Lung (tissue), 12 donors: ENCODE data around the gene DDX41. TPM values are rescaled to one million over a fixed set of nuclear protein-coding genes. Genes with fewer than 3 reads are reported as not detected.
A peak's percentile ranks its signal among the peaks of the same experiment; 100 is the strongest.

Experiments used
- ATAC-seq: fragments of 200-7000 bp; cut with Tn5 transposase; one replicate; pipeline ENCODE4 v1.9.1; 2020; ENCODE audit warnings: moderate number of reproducible peaks; ENCODE audit not compliant: insufficient read depth, low FRiP score
- DNase-seq, 3 donors: peaks; one replicate each; pipeline ENCODE4 v3.0.0-alpha.2; 2013 to 2017
- H3K27ac ChIP-seq, 2 donors: one replicate each; pipeline ENCODE4 v1.5.1; 2013; ENCODE audit warnings: mild to moderate bottlenecking in 2 of 2, moderate library complexity in 2 of 2, control low read depth in 1 of 2, inconsistent platforms in 1 of 2, low read depth in 1 of 2, low read length in 1 of 2
- H3K27me3 ChIP-seq, 3 donors: one replicate each; pipeline ENCODE4 v1.5.1; 2013; ENCODE audit warnings: low read length in 2 of 3; ENCODE audit not compliant: control insufficient read depth in 3 of 3, insufficient read depth in 3 of 3
- H3K36me3 ChIP-seq, 4 donors: one replicate each; pipeline ENCODE4 v1.5.1; 2013; ENCODE audit warnings: low read length in 4 of 4, mild to moderate bottlenecking in 1 of 4, moderate library complexity in 1 of 4; ENCODE audit not compliant: control insufficient read depth in 4 of 4, insufficient read depth in 4 of 4
- H3K4me1 ChIP-seq, 5 donors: one replicate each; pipeline ENCODE4 v1.5.1; 2013; ENCODE audit warnings: low read length in 5 of 5, mild to moderate bottlenecking in 2 of 5, moderate library complexity in 1 of 5; ENCODE audit not compliant: control insufficient read depth in 5 of 5, insufficient read depth in 5 of 5
- H3K4me3 ChIP-seq: one replicate; pipeline ENCODE4 v1.5.1; 2013; ENCODE audit warnings: mild to moderate bottlenecking, control low read depth, moderate library complexity
- H3K9ac ChIP-seq, 2 donors: one replicate each; pipeline ENCODE4 v1.5.1; 2013; ENCODE audit warnings: low read length in 2 of 2, control low read depth in 1 of 2; ENCODE audit not compliant: insufficient read depth in 1 of 2
- H3K9me3 ChIP-seq, 4 donors: one replicate each; pipeline ENCODE4 v1.5.1; 2013; ENCODE audit warnings: low read length in 3 of 4, mild to moderate bottlenecking in 1 of 4, moderate library complexity in 1 of 4; ENCODE audit not compliant: control insufficient read depth in 4 of 4, insufficient read depth in 3 of 4
- WGBS, 2 donors: extraction: QIAGEN DNeasy Blood & Tissue Kit; methylation state at CpG; one replicate each; pipeline ENCODE4 v1.1.7; 2013; 5-methylcytosine and 5-hydroxymethylcytosine counted together
- polyA plus RNA-seq, 2 donors: library from polyadenylated mRNA; stranded (reverse); fragments of 200-250 nt; gene quantifications; one replicate each; pipeline ENCODE4 v1.2.1, GENCODE V29; 2013
- total RNA-seq, 2 donors: library from RNA; depleted of rRNA in 1 of 2; stranded (reverse); fragments of >200 nt in 1 of 2; gene quantifications; one replicate each; pipeline ENCODE4 v1.2.1, GENCODE V29; 2014 to 2021
- TF ChIP-seq, protein P1 (sequence below): IDR thresholded peaks from 2 replicates; pipeline ENCODE4 v1.5.1; 2012; ENCODE audit warnings: mild to moderate bottlenecking; ENCODE audit errors: control extremely low read depth, extremely low read depth
- donor health status: control.
- donor health status: control.
- donor health status: Bipolar disorder and iron deficiency.
- donor health status: healthy.
- donor health status: DM: yes; HTN: yes; CAD: no.

DDX41 gene
- total and polyA plus RNA-seq, 4 donors: 63.2 to 110 (median 73.6) TPM

DNA sequence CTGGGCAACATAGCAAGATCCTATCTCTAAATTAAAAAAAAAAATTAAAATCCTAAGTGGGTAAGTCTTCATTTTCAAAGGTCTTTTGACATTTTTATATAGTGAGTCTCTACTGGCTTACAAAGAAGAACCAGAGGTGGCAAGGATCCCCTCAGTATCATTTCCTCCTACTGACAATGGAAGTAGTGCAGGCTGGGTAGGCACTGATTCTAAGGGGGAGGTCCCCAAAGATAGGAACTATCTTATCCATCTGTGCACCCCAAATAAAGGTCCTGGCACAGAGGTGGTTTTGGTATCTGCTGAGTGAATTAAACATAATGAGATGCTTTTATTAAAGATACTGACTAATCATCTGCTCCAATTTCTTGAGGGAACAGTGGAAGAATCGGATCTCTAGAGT, 33.4 kb upstream of the DDX41 start:
- Histone ChIP-seq H3K27me3 (no peaks in the 10 kb centered on the region), H3K4me3 (no peak overlapping the region), H3K9me3 (no peaks in the 10 kb centered on the region), H3K9ac (no peak overlapping the region), H3K36me3 (peaks cover 0 to 22% (median 11%) of the 10 kb centered on the region in 4 donors), H3K27ac (no peak overlapping the region), H3K4me1 (peaks cover 13 to 30% (median 21%) of the 10 kb centered on the region in 5 donors)
- DNase-seq (no peak), ATAC-seq (no peak)
- TF ChIP-seq, protein P1, sequence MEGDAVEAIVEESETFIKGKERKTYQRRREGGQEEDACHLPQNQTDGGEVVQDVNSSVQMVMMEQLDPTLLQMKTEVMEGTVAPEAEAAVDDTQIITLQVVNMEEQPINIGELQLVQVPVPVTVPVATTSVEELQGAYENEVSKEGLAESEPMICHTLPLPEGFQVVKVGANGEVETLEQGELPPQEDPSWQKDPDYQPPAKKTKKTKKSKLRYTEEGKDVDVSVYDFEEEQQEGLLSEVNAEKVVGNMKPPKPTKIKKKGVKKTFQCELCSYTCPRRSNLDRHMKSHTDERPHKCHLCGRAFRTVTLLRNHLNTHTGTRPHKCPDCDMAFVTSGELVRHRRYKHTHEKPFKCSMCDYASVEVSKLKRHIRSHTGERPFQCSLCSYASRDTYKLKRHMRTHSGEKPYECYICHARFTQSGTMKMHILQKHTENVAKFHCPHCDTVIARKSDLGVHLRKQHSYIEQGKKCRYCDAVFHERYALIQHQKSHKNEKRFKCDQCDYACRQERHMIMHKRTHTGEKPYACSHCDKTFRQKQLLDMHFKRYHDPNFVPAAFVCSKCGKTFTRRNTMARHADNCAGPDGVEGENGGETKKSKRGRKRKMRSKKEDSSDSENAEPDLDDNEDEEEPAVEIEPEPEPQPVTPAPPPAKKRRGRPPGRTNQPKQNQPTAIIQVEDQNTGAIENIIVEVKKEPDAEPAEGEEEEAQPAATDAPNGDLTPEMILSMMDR: no peak
- WGBS, 2 donors: 93 to 100% methylated on average over 1 of the region's 1 CpG

DNA sequence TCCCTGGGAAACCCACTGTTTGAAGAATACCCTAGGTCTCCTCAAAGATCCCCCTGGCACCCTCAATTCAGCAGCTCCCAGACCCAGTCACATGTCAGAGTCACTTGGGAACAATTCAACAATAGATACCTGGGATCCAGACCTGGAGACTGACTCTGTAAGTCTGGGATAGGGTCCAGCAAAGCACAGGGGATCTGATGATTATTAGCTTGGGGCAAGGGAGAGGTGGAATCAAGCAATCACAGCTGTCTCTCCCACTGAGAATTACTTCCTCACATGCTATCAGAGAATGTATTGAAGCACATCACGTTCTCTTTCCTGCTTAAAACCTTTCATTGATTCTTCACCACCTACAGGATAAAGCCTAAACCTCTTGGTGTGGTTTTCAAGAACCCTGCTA, 31.7 kb upstream of the DDX41 start:
- Histone ChIP-seq H3K4me1 (peaks cover 13 to 25% (median 19%) of the 10 kb centered on the region in 5 donors), H3K36me3 (peaks cover 0 to 22% (median 12%) of the 10 kb centered on the region in 4 donors), H3K27ac (no peak overlapping the region), H3K27me3 (no peaks in the 10 kb centered on the region), H3K9ac (no peak overlapping the region), H3K4me3 (no peak overlapping the region), H3K9me3 (no peaks in the 10 kb centered on the region)
- 37 to 78% methylated on average over 1 of the region's 1 CpG for WGBS, 2 donors
- TF ChIP-seq, protein P1: no peak
- ATAC-seq (no peak), DNase-seq (no peak)

DNA sequence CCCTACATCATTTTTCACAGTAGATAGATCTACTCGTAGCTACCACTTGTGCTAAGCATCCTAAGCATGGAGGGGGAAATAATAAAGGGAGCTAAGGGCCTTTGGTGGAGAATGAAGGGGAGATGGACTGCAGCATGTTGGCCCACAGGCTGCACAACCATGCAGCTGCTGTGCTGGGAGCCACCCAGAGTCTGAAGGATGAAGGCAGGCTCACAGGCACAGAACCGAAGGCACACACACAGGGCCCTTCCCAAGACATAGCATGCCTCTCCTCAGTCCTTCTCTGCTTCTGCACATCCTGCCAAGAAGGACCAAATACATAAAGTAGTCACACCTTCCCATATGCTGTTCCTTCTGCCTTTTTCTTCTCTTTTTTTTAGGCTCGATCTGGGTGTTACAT, 31.0 kb upstream of the DDX41 start:
- WGBS, 2 donors: 57 to 77% methylated on average over 3 of the region's 3 CpGs
- ATAC-seq (no peak), DNase-seq (no peak)
- H3K36me3 ChIP-seq: peaks cover 0 to 20% (median 9%) of the 10 kb centered on the region in 4 donors
- H3K9me3 ChIP-seq: no peaks in the 10 kb centered on the region
- no peaks in the 10 kb centered on the region for H3K27me3 ChIP-seq
- no peak overlapping the region for H3K4me3 ChIP-seq
- TF ChIP-seq, protein P1: no peak
- peak overlapping the region in 1 of 2 donors; percentile 43 for H3K9ac ChIP-seq
- peaks cover 9 to 27% (median 18%) of the 10 kb centered on the region in 5 donors for H3K4me1 ChIP-seq
- no peak overlapping the region for H3K27ac ChIP-seq

DNA sequence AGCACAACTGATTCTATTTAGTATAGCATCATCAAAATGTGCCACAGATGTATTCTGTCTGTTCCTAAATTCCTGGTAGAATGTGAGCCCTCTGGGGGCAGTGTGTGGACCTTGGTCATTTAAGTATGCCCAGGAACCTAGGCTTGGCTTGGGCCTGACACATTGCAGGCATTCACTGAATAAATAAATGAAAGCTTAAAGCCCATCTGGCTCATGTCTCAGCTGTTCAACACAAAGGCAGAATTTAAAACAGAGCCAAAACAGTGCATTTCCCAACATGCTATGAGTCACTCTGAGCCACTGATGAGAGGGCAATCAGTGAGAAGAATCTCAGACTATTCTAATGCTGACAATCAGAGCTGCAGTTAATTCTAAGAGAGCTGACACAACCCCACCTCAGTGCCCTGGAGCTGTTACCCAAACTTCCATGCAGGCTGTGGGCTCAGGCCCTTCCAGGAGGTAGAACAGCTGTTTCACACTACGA, 29.5 kb upstream of the DDX41 start:
- Histone ChIP-seq H3K27ac (peak overlapping the region; percentile 24 to 90), H3K9me3 (no peaks in the 10 kb centered on the region), H3K4me3 (no peak overlapping the region), H3K4me1 (peaks cover 6 to 23% (median 15%) of the 10 kb centered on the region in 5 donors), H3K9ac (no peak overlapping the region), H3K36me3 (peaks cover 1 to 13% (median 7%) of the 10 kb centered on the region in 4 donors), H3K27me3 (no peaks in the 10 kb centered on the region)
- TF ChIP-seq, protein P1: no peak
- peak; percentile 80 for ATAC-seq
- peak; percentile 33 to 79 (median 70) for DNase-seq
- WGBS, 2 donors: 67 to 81% methylated on average over 1 of the region's 1 CpG
